GM19239 (cell line): ENCODE results near the gene BUD31.
"Not testable (repeated sequence)": the region's sequence is repeated elsewhere in the genome, so short reads cannot be mapped to it uniquely, and the experiment has no call there.

ENCODE experiments used
- DNase-seq: peaks from one replicate; pipeline ENCODE4 v3.0.0; 2011; ENCODE audit warnings: low spot score; ENCODE audit not compliant: insufficient read length
- FAIRE-seq: peaks from 2 replicates; lab custom pipeline; 2011; peaks lifted over from hg19 to GRCh38; lab: Jason Lieb, UNC

BUD31 gene

GRCh38 chr7:99424932-99425730, 16.4 kb downstream of the BUD31 start:
- FAIRE-seq (no peak), DNase-seq (no peak)

- DNase-seq = no peak
- no peak for FAIRE-seq
Observed at GRCh38 chr7:99428972-99429566, 20.3 kb downstream of the BUD31 start.

GRCh38 chr7:99429756-99430155, 21.0 kb downstream of the BUD31 start:
- no peak for FAIRE-seq
- DNase-seq = no peak

GRCh38 chr7:99431756-99432540, 23.2 kb downstream of the BUD31 start:
- not testable (repeated sequence) for FAIRE-seq, DNase-seq

- DNase-seq = no peak
- no peak for FAIRE-seq
Observed at GRCh38 chr7:99433158-99433557, 24.4 kb downstream of the BUD31 start.

- DNase-seq (no peak), FAIRE-seq (peak; percentile 39)
Observed at GRCh38 chr7:99437946-99438572, 29.3 kb downstream of the BUD31 start.

GRCh38 chr7:99438573-99439480, 30.1 kb downstream of the BUD31 start, which contains the start of the genes CPSF4 and PTCD1:
Gene CPSF4, plus strand, starts transcription at chr7:99438943. Its CDS starts 140 bp downstream, at chr7:99439083.
Gene PTCD1, minus strand, starts transcription at chr7:99438798. Its CDS starts 3,556 bp downstream, at chr7:99435242.
- peak; percentile 87 for FAIRE-seq
- DNase-seq = peak; percentile 98

GRCh38 chr7:99440195-99440594, 31.4 kb downstream of the BUD31 start:
- no peak for DNase-seq
- no peak for FAIRE-seq

GRCh38 chr7:99446096-99446495, 37.3 kb downstream of the BUD31 start:
- DNase-seq (no peak), FAIRE-seq (no peak)

- no peak for DNase-seq
- FAIRE-seq = no peak
Observed at GRCh38 chr7:99447943-99448342, 39.2 kb downstream of the BUD31 start.

- FAIRE-seq (no peak), DNase-seq (no peak)
Observed at GRCh38 chr7:99448855-99449254, 40.1 kb downstream of the BUD31 start.

GRCh38 chr7:99449326-99449725, 40.6 kb downstream of the BUD31 start:
- FAIRE-seq (no peak), DNase-seq (no peak)

- FAIRE-seq (no peak), DNase-seq (no peak)
Observed at GRCh38 chr7:99451936-99452335, 43.2 kb downstream of the BUD31 start.

- DNase-seq = no peak
- FAIRE-seq = no peak
Observed at GRCh38 chr7:99452541-99452940, 43.8 kb downstream of the BUD31 start.

- FAIRE-seq = no peak
- DNase-seq = no peak
Observed at GRCh38 chr7:99453105-99453504, 44.3 kb downstream of the BUD31 start.

GRCh38 chr7:99455874-99456273, 47.1 kb downstream of the BUD31 start:
- DNase-seq (no peak), FAIRE-seq (no peak)

GRCh38 chr7:99456288-99456687, 47.5 kb downstream of the BUD31 start:
- DNase-seq = no peak
- no peak for FAIRE-seq

GRCh38 chr7:99457050-99457649, 48.4 kb downstream of the BUD31 start:
- no peak for DNase-seq
- no peak for FAIRE-seq
